ENCODE measurements around the gene GHITM.

GRCh38 chr10:84160663-84161362 lies 21.5 kb downstream of the GHITM start:
- TF ChIP-seq REST (IDR thresholded peaks at IDR 0.05; ENCODE audit: insufficient read depth in 1 of 2, low read depth in 2 of 2, low read length in 2 of 2) (no peak), SIN3A (IDR thresholded peaks at IDR 0.05; ENCODE audit: borderline replicate concordance, insufficient read depth, low read length) (no peak)

Data from PFSK-1 (cell line).